ENCODE results near the gene DNAH1. TPM values are rescaled to one million over a fixed set of nuclear protein-coding genes. Genes with fewer than 3 reads are reported as not detected.

Gene DNAH1
- total and polyA plus RNA-seq, 10 donors = 4.9 to 35.8 (median 24.6) TPM

DNA sequence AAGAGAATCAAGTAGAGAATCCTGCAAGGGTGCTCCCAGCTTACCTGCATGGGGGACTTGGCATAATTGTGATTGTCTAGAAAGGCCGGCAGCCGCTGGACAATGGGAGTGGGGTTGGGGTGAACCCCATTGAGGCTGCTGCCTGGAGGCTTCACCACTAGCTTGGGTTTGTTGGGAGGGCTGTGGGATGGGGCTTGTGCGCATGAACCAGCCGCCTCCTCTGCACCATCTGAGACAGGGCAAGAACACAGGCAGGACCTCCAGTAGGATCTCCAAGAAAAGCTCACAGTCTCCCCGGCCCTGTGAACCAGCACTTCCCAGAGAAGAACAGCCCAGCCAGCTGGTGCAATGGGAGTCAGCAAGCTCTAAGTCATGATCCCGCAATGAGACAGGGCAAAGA lies 88.9 kb downstream of the DNAH1 start:
- intact Hi-C loops (cut with DNase I; ENCODE audit: low total_unique reads) = no loop called here
- no peaks in the 10 kb centered on the region for H3K9me3 ChIP-seq
- 93 to 99% (median 96%) methylated on average over 6 of the region's 6 CpGs for WGBS, 5 donors

DNA sequence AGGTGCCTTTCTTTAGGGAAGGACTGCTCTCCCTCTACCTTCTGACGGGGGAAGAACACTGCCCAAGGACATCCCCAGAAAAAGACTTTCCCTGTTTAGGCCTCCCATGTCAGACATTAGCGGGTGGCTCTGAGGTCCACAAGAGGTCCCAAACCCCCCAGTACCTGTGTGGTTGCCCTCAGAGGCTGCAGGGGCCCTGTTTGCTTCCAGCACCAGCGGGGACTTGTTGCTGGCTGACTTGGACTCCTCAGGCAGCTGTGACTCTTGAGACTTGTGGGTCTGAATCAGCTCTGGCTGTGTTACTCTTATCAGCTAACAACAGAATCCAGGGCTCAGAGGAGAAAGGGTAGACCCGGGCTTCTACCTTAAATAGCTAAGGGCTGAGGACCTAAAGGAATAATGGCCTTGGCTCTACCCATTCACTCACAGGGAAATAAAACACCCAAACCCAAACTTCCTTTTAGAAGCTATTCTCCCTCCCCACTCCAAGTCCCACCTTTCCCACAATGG lies 89.5 kb downstream of the DNAH1 start:
- peaks cover 0 to 82% (median 73%) of the 10 kb centered on the region in 6 donors for H3K36me3 ChIP-seq
- H3K4me3 ChIP-seq = no peak overlapping the region
- H3K9me3 ChIP-seq = no peaks in the 10 kb centered on the region
- WGBS, 5 donors = 88 to 96% (median 95%) methylated on average over 4 of the region's 4 CpGs
- peak; percentile 51 for DNase-seq
- H3K27ac ChIP-seq = no peak overlapping the region
- no peaks in the 10 kb centered on the region for H3K27me3 ChIP-seq (replicated peaks in 1 of 7)
- intact Hi-C loops (cut with DNase I; ENCODE audit: low total_unique reads) = no loop called here
- peaks cover 17 to 50% (median 24%) of the 10 kb centered on the region in 6 donors for H3K4me1 ChIP-seq
- TF ChIP-seq, protein P1, sequence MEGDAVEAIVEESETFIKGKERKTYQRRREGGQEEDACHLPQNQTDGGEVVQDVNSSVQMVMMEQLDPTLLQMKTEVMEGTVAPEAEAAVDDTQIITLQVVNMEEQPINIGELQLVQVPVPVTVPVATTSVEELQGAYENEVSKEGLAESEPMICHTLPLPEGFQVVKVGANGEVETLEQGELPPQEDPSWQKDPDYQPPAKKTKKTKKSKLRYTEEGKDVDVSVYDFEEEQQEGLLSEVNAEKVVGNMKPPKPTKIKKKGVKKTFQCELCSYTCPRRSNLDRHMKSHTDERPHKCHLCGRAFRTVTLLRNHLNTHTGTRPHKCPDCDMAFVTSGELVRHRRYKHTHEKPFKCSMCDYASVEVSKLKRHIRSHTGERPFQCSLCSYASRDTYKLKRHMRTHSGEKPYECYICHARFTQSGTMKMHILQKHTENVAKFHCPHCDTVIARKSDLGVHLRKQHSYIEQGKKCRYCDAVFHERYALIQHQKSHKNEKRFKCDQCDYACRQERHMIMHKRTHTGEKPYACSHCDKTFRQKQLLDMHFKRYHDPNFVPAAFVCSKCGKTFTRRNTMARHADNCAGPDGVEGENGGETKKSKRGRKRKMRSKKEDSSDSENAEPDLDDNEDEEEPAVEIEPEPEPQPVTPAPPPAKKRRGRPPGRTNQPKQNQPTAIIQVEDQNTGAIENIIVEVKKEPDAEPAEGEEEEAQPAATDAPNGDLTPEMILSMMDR (IDR thresholded peaks at IDR 0.05 in 8 of 11, conservative IDR thresholded peaks at IDR 0.05 in 3 of 11) = no peak
- TF ChIP-seq POLR2A (IDR thresholded peaks at IDR 0.05) (no peak), POLR2AphosphoS5 (IDR thresholded peaks at IDR 0.05) (no peak)

More for the DNA sequence above, 88.9 kb downstream of the DNAH1 start:
- TF ChIP-seq POLR2A (IDR thresholded peaks at IDR 0.05) (no peak), POLR2AphosphoS5 (IDR thresholded peaks at IDR 0.05) (no peak)
- TF ChIP-seq, protein P1 (IDR thresholded peaks at IDR 0.05 in 8 of 11, conservative IDR thresholded peaks at IDR 0.05 in 3 of 11) = no peak
- Histone ChIP-seq H3K4me1 (peaks cover 17 to 49% (median 24%) of the 10 kb centered on the region in 6 donors), H3K27ac (no peak overlapping the region), H3K4me3 (no peak overlapping the region), H3K27me3 (replicated peaks in 1 of 7) (no peaks in the 10 kb centered on the region), H3K36me3 (peaks cover 0 to 88% (median 76%) of the 10 kb centered on the region in 6 donors)
- DNase-seq = peak; percentile 52

DNA sequence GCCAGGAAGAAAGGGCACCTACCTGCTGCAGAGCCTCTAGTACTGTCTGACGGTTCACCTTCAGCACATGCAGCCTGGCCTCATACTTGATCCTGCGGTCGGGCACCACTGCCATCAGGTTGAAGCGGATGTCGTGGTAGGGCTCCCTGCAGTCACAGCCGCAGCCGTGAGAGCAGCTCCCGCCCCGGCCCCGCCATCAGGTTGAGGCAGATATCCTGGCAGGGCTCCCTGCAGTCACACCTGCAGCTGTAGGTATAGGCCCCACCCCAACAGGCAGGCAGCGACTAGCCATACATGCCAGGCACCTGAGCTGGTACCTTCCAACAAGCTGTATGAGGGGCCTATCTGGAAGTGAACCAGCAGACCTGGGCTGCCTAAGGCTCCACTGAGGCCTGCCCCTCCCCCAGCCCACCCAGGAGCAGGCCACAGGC lies 90.1 kb downstream of the DNAH1 start:
- TF ChIP-seq POLR2AphosphoS5 (IDR thresholded peaks at IDR 0.05) (peak in 1 of 3 donors; percentile 41), POLR2A (IDR thresholded peaks at IDR 0.05) (no peak)
- TF ChIP-seq, protein P1 (IDR thresholded peaks at IDR 0.05 in 8 of 11, conservative IDR thresholded peaks at IDR 0.05 in 3 of 11) = no peak
- WGBS, 5 donors = 93 to 100% (median 96%) methylated on average over 5 to 11 of the region's 11 CpGs
- Histone ChIP-seq H3K27me3 (replicated peaks in 1 of 7) (no peaks in the 10 kb centered on the region), H3K36me3 (peaks cover 0 to 76% (median 69%) of the 10 kb centered on the region in 6 donors), H3K4me3 (no peak overlapping the region), H3K27ac (no peak overlapping the region), H3K9me3 (no peaks in the 10 kb centered on the region), H3K4me1 (peaks cover 19 to 56% (median 29%) of the 10 kb centered on the region in 6 donors)
- intact Hi-C loops (cut with DNase I; ENCODE audit: low total_unique reads) = no loop called here
- peak; percentile 73 for DNase-seq

DNA sequence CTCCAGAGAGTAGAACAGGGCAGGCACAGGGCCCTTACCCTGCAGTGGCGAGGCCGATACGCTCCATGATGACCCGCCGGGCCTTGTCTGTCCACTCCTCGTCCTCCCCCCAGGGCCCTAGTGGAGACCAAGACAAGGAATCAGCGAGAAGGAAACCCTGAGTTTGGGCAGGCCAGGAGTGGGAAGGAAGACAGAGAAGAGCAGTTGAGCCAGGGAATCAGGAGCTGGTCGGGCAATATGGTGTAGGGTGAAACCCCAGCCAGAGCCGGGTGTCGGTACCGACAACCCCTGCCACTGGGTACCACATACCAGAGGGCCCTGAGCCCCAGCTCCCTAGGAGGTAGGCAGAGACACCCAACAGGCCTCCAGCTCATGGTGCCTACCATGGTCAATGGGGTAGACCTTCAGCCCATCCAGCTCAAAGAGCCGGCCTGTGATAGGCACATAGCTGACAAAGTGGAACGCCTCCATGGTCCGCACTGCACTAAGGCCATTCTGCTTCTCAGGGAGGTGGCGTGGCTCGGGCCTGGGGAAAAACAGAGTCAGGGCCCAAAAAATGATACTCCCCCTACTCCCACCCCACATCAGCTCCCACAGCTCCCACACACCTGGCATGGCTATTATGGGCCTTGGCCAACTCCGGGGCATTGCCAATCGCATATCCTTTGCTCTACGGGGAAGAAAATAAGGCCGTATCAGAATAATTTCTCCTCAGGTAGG lies 90.8 kb downstream of the DNAH1 start:
- Histone ChIP-seq H3K4me1 (peaks cover 26 to 63% (median 36%) of the 10 kb centered on the region in 6 donors), H3K9me3 (no peaks in the 10 kb centered on the region), H3K4me3 (no peak overlapping the region), H3K27ac (no peak overlapping the region), H3K36me3 (peaks cover 0 to 69% (median 62%) of the 10 kb centered on the region in 6 donors), H3K27me3 (replicated peaks in 1 of 7) (no peaks in the 10 kb centered on the region)
- WGBS, 5 donors = 92 to 97% (median 96%) methylated on average over 15 to 20 of the region's 20 CpGs
- peak; percentile 63 for DNase-seq
- intact Hi-C loops (cut with DNase I; ENCODE audit: low total_unique reads) = no loop called here
- TF ChIP-seq POLR2AphosphoS5 (IDR thresholded peaks at IDR 0.05) = no peak
